Adrenal gland (tissue), 12 donors: ENCODE data around the gene FGD2. TPM values are rescaled to one million over a fixed set of nuclear protein-coding genes. Genes with fewer than 3 reads are reported as not detected.

Experiments
- DNase-seq, 7 donors: peaks; one replicate each; pipeline ENCODE4 v3.0.0-alpha.2; 2019 to 2020
- H3K27ac ChIP-seq, 5 donors: fragments of 200-600 bp; sonication (generic) in 4 of 5; 1 replicate in 3 of 5; 2 replicates in 2 of 5; pipeline versions ENCODE4 v1.5.1 to v1.8.0; 2016 to 2020; ENCODE audit warnings: mild to moderate bottlenecking in 1 of 5
- H3K27me3 ChIP-seq: fragments of 200-600 bp; 2 replicates; pipeline ENCODE4 v1.8.0; 2021
- H3K36me3 ChIP-seq, 2 donors: fragments of 200-600 bp; replicated peaks in 1 of 2; 1 replicate in 1 of 2; 2 replicates in 1 of 2; pipeline versions ENCODE4 v1.5.1 to v1.8.0; 2018 to 2022
- H3K4me1 ChIP-seq, 2 donors: fragments of 200-600 bp; replicated peaks in 1 of 2; 1 replicate in 1 of 2; 2 replicates in 1 of 2; pipeline versions ENCODE4 v1.5.1 to v1.8.0; 2018 to 2021
- H3K4me3 ChIP-seq, 4 donors: fragments of 200-600 bp; sonication (generic) in 3 of 4; one replicate each; pipeline ENCODE4 v1.5.1; 2016 to 2018
- H3K9me3 ChIP-seq, 3 donors: fragments of 200-600 bp; sonication (generic) in 1 of 3; replicated peaks in 1 of 3; 1 replicate in 2 of 3; 2 replicates in 1 of 3; pipeline versions ENCODE4 v1.5.1 to v1.8.0; 2016 to 2021
- POLR2A ChIP-seq, 2 donors: fragments of 450-650 bp; IDR thresholded peaks; one replicate each; pipeline ENCODE4 v1.6.1; 2017; ENCODE audit warnings: antibody characterized with exemption in 2 of 2, mild to moderate bottlenecking in 2 of 2, moderate library complexity in 1 of 2
- WGBS, 4 donors: extraction: QIAGEN DNeasy Blood & Tissue Kit in 2 of 4; methylation state at CpG; one replicate each; pipeline versions ENCODE4 v1.1.5 to v1.1.7; 2013 to 2017; 5-methylcytosine and 5-hydroxymethylcytosine counted together
- intact Hi-C, 2 donors: fragments of 100-400 bp; cut with DNase I; formaldehyde crosslinking; loops; one replicate each; pipeline versions ENCODE4 v1.14.1 to v1.15.0; 2022 to 2023
- polyA plus RNA-seq, 3 donors: library from polyadenylated mRNA; stranded (reverse); fragments of 200-250 nt in 2 of 3; fragments of 350-450 nt in 1 of 3; fragmentation: Illumina TruSeq in 1 of 3; extraction: RNeasy Lipid Tissue Mini Kit (QIAGEN cat#74804) in 1 of 3; gene quantifications; one replicate each; pipeline ENCODE4 v1.2.3, GENCODE V29; 2013 to 2014
- total RNA-seq, 9 donors: library from RNA; depleted of rRNA in 4 of 9; stranded (reverse); fragments of >200 nt in 4 of 9; fragments of 120-200 nt in 1 of 9; fragmentation: NEBNext Ultra II Directional in 1 of 9; extraction: Animal tissue kit (Norgen Biotek cat#: 25700) in 1 of 9; gene quantifications; one replicate each; pipeline versions ENCODE4 v1.1.0 to v1.2.4, GENCODE V29; 2013 to 2023
- TF ChIP-seq, protein P1 (sequence below), 6 experiments: fragments of 450-650 bp in 4 of 6; fragments of 200-600 bp in 2 of 6; sonication (generic) in 1 of 6; IDR thresholded peaks; 1 replicate in 5 of 6; 2 replicates in 1 of 6; pipeline versions ENCODE4 v1.5.1 to v1.8.0; 2016 to 2021; ENCODE audit warnings: antibody characterized with exemption in 6 of 6, mild to moderate bottlenecking in 2 of 6, moderate library complexity in 1 of 6
- donor health status: healthy with polysubstance abuse.
- donor health status: Bipolar disorder and iron deficiency.
- donor health status: DM: yes; HTN: yes; CAD: no.
- donor health status: DM: no; HTN: no; CAD: no.
- donor health status: DM: no; HTN: no; CAD: no.
- donor health status: DM: yes; HTN: yes; CAD: no.

The FGD2 gene
- total and polyA plus RNA-seq, 12 donors = 2.0 to 117 (median 26.4) TPM

DNA sequence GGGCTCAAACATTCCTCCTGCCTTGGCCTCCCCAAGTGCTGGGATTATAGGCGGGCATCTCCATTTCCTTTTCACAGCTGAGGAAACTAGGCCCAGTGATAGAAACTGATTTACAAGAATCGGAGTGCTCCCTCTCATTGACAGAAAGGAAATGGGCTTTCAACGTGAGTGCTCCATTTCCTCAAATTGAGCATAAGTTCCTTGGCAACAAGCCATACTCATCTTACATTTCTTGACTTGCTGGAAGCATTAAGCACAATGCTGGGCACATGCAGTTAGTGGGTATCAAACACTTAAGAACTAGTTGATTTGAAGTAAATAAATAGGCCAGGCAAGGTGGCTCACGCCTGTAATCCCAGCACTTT lies 54.7 kb downstream of the FGD2 start:
- 69 to 84% (median 78%) methylated on average over 4 of the region's 4 CpGs for WGBS, 4 donors
- H3K9me3 ChIP-seq = no peaks in the 10 kb centered on the region
- peak overlapping the region in 4 of 5 donors; percentile 71 to 88 (median 86) for H3K27ac ChIP-seq
- intact Hi-C loops = no loop called here
- TF ChIP-seq POLR2A (IDR thresholded peaks at IDR 0.05) = no peak
- TF ChIP-seq, protein P1, sequence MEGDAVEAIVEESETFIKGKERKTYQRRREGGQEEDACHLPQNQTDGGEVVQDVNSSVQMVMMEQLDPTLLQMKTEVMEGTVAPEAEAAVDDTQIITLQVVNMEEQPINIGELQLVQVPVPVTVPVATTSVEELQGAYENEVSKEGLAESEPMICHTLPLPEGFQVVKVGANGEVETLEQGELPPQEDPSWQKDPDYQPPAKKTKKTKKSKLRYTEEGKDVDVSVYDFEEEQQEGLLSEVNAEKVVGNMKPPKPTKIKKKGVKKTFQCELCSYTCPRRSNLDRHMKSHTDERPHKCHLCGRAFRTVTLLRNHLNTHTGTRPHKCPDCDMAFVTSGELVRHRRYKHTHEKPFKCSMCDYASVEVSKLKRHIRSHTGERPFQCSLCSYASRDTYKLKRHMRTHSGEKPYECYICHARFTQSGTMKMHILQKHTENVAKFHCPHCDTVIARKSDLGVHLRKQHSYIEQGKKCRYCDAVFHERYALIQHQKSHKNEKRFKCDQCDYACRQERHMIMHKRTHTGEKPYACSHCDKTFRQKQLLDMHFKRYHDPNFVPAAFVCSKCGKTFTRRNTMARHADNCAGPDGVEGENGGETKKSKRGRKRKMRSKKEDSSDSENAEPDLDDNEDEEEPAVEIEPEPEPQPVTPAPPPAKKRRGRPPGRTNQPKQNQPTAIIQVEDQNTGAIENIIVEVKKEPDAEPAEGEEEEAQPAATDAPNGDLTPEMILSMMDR (IDR thresholded peaks at IDR 0.05) = no peak
- H3K36me3 ChIP-seq = no peaks in the 10 kb centered on the region
- peaks cover 10 to 13% of the 10 kb centered on the region in 2 donors for H3K4me1 ChIP-seq
- H3K4me3 ChIP-seq = no peak overlapping the region
- DNase-seq = no peak
- no peaks in the 10 kb centered on the region for H3K27me3 ChIP-seq

GRCh38 chr6:37061157-37061804 lies 55.8 kb downstream of the FGD2 start:
- Histone ChIP-seq H3K27ac (no peak overlapping the region), H3K9me3 (no peaks in the 10 kb centered on the region), H3K4me3 (no peak overlapping the region), H3K4me1 (peaks cover 10 to 13% of the 10 kb centered on the region in 2 donors), H3K27me3 (no peaks in the 10 kb centered on the region), H3K36me3 (no peaks in the 10 kb centered on the region)
- WGBS, 4 donors = 80 to 89% (median 85%) methylated on average over 5 to 11 of the region's 11 CpGs
- intact Hi-C loops = no loop called here
- TF ChIP-seq, protein P1 (IDR thresholded peaks at IDR 0.05) = no peak
- no peak for TF ChIP-seq POLR2A (IDR thresholded peaks at IDR 0.05)
- peak in 2 of 7 donors; percentile 35 to 67 for DNase-seq

DNA sequence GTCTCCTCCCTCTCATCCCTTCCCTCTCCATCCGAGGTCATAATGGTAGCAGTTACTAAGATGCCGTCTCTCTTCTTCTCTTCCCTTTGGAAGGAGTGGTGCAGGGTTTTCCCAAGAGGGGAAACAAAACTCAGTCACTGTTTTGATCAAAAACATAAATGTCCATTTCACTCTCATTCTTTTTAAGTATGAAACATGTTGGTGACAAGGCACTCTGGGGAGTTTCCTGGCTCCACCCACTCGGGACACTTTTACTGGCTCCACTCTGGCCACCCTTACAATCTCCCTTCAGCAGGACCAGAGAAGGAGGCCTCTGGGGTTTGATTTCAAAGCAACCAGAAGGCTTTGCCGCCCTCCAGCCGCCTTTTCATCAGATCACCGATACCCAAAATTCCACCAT lies 57.0 kb downstream of the FGD2 start:
- Histone ChIP-seq H3K4me3 (no peak overlapping the region), H3K27ac (no peak overlapping the region), H3K36me3 (no peaks in the 10 kb centered on the region), H3K4me1 (peaks cover 10 to 13% of the 10 kb centered on the region in 2 donors), H3K9me3 (no peaks in the 10 kb centered on the region), H3K27me3 (no peaks in the 10 kb centered on the region)
- 85 to 90% (median 88%) methylated on average over 6 of the region's 6 CpGs for WGBS, 4 donors
- intact Hi-C loops = no loop called here
- TF ChIP-seq POLR2A (IDR thresholded peaks at IDR 0.05) = no peak
- TF ChIP-seq, protein P1 (IDR thresholded peaks at IDR 0.05) = no peak
- no peak for DNase-seq

DNA sequence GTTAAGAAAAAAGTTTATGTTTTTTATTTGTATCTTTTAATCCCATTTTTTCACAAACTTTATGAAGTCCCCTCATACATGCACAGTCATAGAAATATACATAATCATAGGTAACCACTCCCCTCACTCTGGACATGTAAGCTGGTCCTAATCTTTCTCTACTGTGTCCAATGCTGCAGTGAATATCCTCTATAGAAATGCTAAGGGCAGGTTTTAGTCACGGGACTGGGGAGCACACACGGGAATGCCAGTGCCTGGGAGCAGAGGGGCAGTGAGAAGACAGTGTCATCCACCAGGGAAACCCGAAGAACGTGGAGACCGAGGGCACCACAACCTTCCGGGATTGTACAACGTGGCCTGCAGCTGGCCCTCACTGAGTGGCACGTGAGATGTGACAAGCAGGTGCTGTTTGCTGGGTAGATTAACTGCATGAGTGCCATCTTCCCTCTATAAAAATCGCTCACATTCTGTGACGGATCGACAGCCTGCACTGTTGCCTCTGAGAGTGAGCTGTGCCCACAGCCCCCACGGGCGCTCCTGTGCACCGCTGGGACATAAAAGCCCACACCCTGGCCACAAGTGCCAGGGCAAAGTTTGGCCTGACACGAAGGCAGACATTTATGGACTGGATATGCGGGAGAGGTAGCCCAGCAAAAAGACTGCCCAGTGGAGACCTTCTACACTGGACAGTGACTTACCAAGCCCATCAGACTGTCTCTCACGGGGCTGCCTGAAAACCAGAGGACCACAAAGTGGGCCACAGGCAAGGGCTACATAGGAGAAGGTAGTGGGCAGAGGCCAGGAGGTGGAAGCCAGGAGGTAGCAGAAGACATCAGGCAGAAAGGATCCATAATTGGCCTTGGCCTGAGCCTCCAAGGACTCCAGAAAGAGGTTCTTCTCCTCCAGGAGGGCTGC lies 63.2 kb downstream of the FGD2 start:
- DNase-seq = no peak
- intact Hi-C loops = no loop called here

More for the DNA sequence above, 63.2 kb downstream of the FGD2 start:
- Histone ChIP-seq H3K4me3 (no peak overlapping the region), H3K9me3 (no peaks in the 10 kb centered on the region), H3K36me3 (no peaks in the 10 kb centered on the region), H3K4me1 (no peaks in the 10 kb centered on the region), H3K27ac (no peak overlapping the region), H3K27me3 (no peaks in the 10 kb centered on the region)
- 88 to 90% (median 90%) methylated on average over 8 to 17 of the region's 17 CpGs for WGBS, 4 donors
- TF ChIP-seq, protein P1 (IDR thresholded peaks at IDR 0.05) = no peak
- TF ChIP-seq POLR2A (IDR thresholded peaks at IDR 0.05) = no peak
